ENCODE measurements around the gene HHEX. TPM values are rescaled to one million over a fixed set of nuclear protein-coding genes. Genes with fewer than 3 reads are reported as not detected.

The HHEX gene
- total RNA-seq, 1 donor from 2014 or later: not detected

DNA sequence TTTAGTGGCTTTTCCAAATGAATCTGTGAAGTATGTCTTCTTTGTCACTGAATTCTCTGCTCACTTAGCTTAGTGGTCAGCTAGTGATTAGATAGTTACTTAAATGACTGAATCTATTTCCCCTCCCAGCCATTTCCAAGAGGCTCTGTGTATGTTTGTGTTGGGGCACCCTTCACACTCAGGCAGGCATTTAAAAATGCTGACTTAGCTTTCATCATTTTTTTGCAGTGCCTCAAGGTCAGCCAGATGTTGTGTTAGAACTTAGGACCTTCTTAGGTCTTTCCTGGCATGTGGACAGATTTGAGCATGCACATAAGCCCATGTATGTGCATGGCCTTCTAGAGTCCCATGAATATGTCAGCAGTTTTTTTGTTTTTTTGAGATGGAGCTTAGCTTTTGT is 25.4 kb upstream of the HHEX start:
- no peaks in the 10 kb centered on the region for H3K79me2 ChIP-seq (ENCODE audit: insufficient read depth, low read length)
- no peaks in the 10 kb centered on the region for H3K4me1 ChIP-seq (ENCODE audit: insufficient read depth, low read length)
- Mint-ChIP-seq H3K4me3 (ENCODE audit: unreplicated experiment) (no peak overlapping the region), H3K4me1 (ENCODE audit: low read depth, unreplicated experiment) (no peaks in the 10 kb centered on the region), H3K27ac (ENCODE audit: unreplicated experiment) (no peak overlapping the region), H3K36me3 (ENCODE audit: low read depth, unreplicated experiment) (no peaks in the 10 kb centered on the region), H3K27me3 (ENCODE audit: low read depth, unreplicated experiment) (peaks cover 2% of the 10 kb centered on the region), H3K9me3 (ENCODE audit: unreplicated experiment) (no peaks in the 10 kb centered on the region)
- H3K36me3 ChIP-seq (ENCODE audit: insufficient read depth, low read length): no peaks in the 10 kb centered on the region
- TF ChIP-seq, protein P1, sequence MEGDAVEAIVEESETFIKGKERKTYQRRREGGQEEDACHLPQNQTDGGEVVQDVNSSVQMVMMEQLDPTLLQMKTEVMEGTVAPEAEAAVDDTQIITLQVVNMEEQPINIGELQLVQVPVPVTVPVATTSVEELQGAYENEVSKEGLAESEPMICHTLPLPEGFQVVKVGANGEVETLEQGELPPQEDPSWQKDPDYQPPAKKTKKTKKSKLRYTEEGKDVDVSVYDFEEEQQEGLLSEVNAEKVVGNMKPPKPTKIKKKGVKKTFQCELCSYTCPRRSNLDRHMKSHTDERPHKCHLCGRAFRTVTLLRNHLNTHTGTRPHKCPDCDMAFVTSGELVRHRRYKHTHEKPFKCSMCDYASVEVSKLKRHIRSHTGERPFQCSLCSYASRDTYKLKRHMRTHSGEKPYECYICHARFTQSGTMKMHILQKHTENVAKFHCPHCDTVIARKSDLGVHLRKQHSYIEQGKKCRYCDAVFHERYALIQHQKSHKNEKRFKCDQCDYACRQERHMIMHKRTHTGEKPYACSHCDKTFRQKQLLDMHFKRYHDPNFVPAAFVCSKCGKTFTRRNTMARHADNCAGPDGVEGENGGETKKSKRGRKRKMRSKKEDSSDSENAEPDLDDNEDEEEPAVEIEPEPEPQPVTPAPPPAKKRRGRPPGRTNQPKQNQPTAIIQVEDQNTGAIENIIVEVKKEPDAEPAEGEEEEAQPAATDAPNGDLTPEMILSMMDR (IDR thresholded peaks at IDR 0.05; ENCODE audit: insufficient read depth, low read depth, low read length): no peak
- H3K27ac ChIP-seq (ENCODE audit: low read depth, low read length): no peak overlapping the region
- H3K27me3 ChIP-seq (ENCODE audit: insufficient read depth, low read length): no peaks in the 10 kb centered on the region
- DNase-seq (ENCODE audit: low read depth): no peak
- no peak overlapping the region for H3K9ac ChIP-seq (ENCODE audit: low read length)
- H2AFZ ChIP-seq (ENCODE audit: low read depth, low read length): no peak overlapping the region
- no peak overlapping the region for H3K4me3 ChIP-seq (ENCODE audit: insufficient read depth, low read depth, low read length)
- no peaks in the 10 kb centered on the region for H4K20me1 ChIP-seq (ENCODE audit: insufficient read depth, low read length)
- no peak for FAIRE-seq
- H3K9me3 ChIP-seq (ENCODE audit: insufficient read depth, low read depth, low read length): no peaks in the 10 kb centered on the region
- H3K4me2 ChIP-seq (ENCODE audit: low read length): no peak overlapping the region

DNA sequence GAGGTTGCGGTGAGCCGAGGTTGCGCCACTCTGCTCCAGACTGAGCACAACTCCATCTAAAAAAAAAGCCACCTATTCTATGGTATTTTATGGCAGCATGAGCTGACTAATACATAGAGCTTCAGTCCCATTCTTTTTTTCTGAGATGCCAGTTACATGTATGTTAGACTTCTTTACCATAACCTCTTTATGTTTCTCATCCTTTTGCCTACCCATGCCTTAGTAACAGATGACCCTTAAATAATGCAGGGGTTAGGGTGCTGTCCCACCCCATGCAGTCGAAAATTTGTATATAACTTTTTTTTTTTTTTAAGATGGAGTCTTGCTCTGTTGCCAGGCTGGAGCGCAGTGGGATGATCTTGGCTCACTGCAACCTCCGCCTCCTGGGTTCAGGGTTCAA is 22.7 kb upstream of the HHEX start:
- Mint-ChIP-seq H3K36me3 (ENCODE audit: low read depth, unreplicated experiment) (no peaks in the 10 kb centered on the region), H3K4me1 (ENCODE audit: low read depth, unreplicated experiment) (no peaks in the 10 kb centered on the region), H3K27me3 (ENCODE audit: low read depth, unreplicated experiment) (peaks cover 2% of the 10 kb centered on the region), H3K4me3 (ENCODE audit: unreplicated experiment) (no peak overlapping the region), H3K27ac (ENCODE audit: unreplicated experiment) (no peak overlapping the region), H3K9me3 (ENCODE audit: unreplicated experiment) (no peaks in the 10 kb centered on the region)
- H3K79me2 ChIP-seq (ENCODE audit: insufficient read depth, low read length): no peaks in the 10 kb centered on the region
- H3K27me3 ChIP-seq (ENCODE audit: insufficient read depth, low read length): no peaks in the 10 kb centered on the region
- H3K36me3 ChIP-seq (ENCODE audit: insufficient read depth, low read length): no peaks in the 10 kb centered on the region
- FAIRE-seq (no peak), DNase-seq (ENCODE audit: low read depth) (no peak)
- H3K9ac ChIP-seq (ENCODE audit: low read length): no peak overlapping the region
- no peaks in the 10 kb centered on the region for H4K20me1 ChIP-seq (ENCODE audit: insufficient read depth, low read length)
- H3K4me1 ChIP-seq (ENCODE audit: insufficient read depth, low read length): no peaks in the 10 kb centered on the region
- no peak overlapping the region for H3K4me2 ChIP-seq (ENCODE audit: low read length)
- H3K27ac ChIP-seq (ENCODE audit: low read depth, low read length): no peak overlapping the region
- no peaks in the 10 kb centered on the region for H3K9me3 ChIP-seq (ENCODE audit: insufficient read depth, low read depth, low read length)
- no peak overlapping the region for H3K4me3 ChIP-seq (ENCODE audit: insufficient read depth, low read depth, low read length)
- H2AFZ ChIP-seq (ENCODE audit: low read depth, low read length): no peak overlapping the region
- TF ChIP-seq, protein P1 (IDR thresholded peaks at IDR 0.05; ENCODE audit: insufficient read depth, low read depth, low read length): no peak
- no peak for TF ChIP-seq EZH2 (IDR thresholded peaks at IDR 0.05; ENCODE audit: insufficient read depth, low read length)

GRCh38 chr10:92677708-92678107 is 12.0 kb upstream of the HHEX start:
- H3K4me2 ChIP-seq (ENCODE audit: low read length): no peak overlapping the region
- FAIRE-seq: no peak
- no peak overlapping the region for H3K4me3 Mint-ChIP-seq (ENCODE audit: unreplicated experiment)

More at GRCh38 chr10:92677708-92678107, 12.0 kb upstream of the HHEX start:
- no peaks in the 10 kb centered on the region for H4K20me1 ChIP-seq (ENCODE audit: insufficient read depth, low read length)
- DNase-seq (ENCODE audit: low read depth): no peak
- H3K4me3 ChIP-seq (ENCODE audit: insufficient read depth, low read depth, low read length): no peak overlapping the region
- H3K36me3 ChIP-seq (ENCODE audit: insufficient read depth, low read length): no peaks in the 10 kb centered on the region
- Mint-ChIP-seq H3K27me3 (ENCODE audit: low read depth, unreplicated experiment) (peaks cover 2% of the 10 kb centered on the region), H3K27ac (ENCODE audit: unreplicated experiment) (no peak overlapping the region), H3K36me3 (ENCODE audit: low read depth, unreplicated experiment) (no peaks in the 10 kb centered on the region), H3K4me1 (ENCODE audit: low read depth, unreplicated experiment) (no peaks in the 10 kb centered on the region), H3K9me3 (ENCODE audit: unreplicated experiment) (peaks cover 7% of the 10 kb centered on the region)
- H3K27me3 ChIP-seq (ENCODE audit: insufficient read depth, low read length): no peaks in the 10 kb centered on the region
- no peak overlapping the region for H3K27ac ChIP-seq (ENCODE audit: low read depth, low read length)
- no peak for TF ChIP-seq EZH2 (IDR thresholded peaks at IDR 0.05; ENCODE audit: insufficient read depth, low read length)
- TF ChIP-seq, protein P1 (IDR thresholded peaks at IDR 0.05; ENCODE audit: insufficient read depth, low read depth, low read length): no peak
- H2AFZ ChIP-seq (ENCODE audit: low read depth, low read length): no peak overlapping the region
- no peaks in the 10 kb centered on the region for H3K79me2 ChIP-seq (ENCODE audit: insufficient read depth, low read length)
- peaks cover 2% of the 10 kb centered on the region for H3K9me3 ChIP-seq (ENCODE audit: insufficient read depth, low read depth, low read length)
- H3K4me1 ChIP-seq (ENCODE audit: insufficient read depth, low read length): no peaks in the 10 kb centered on the region
- H3K9ac ChIP-seq (ENCODE audit: low read length): no peak overlapping the region

Data from astrocyte (in vitro differentiated cells and primary cell).